Common myeloid progenitor, CD34-positive (primary cell): ENCODE data around the gene PARP12.

Experiments used
- CTCF ChIA-PET: fragments of 350-600 bp; sonication (Branson Sonifier 250); formaldehyde crosslinking; loops from one replicate; lab custom pipeline; 2021; ENCODE audit warnings: antibody characterized with exemption; lab: Charles Lee
- POLR2A ChIA-PET: fragments of 350-600 bp; sonication (Branson Sonifier 250); formaldehyde crosslinking; loops from one replicate; lab custom pipeline; 2021; ENCODE audit warnings: antibody characterized with exemption; lab: Charles Lee
- DNase-seq, 3 donors: peaks; one replicate each; pipeline versions ENCODE4 v3.0.0 to v3.0.0-alpha.2; 2013
- H3K27ac ChIP-seq, 2 experiments: 1 replicate in 1 of 2; 2 replicates in 1 of 2; pipeline ENCODE4 v1.7.0; 2013; ENCODE audit warnings: inconsistent platforms in 2 of 2, low read length in 2 of 2, mild to moderate bottlenecking in 2 of 2, low read depth in 1 of 2, moderate library complexity in 1 of 2; ENCODE audit not compliant: severe bottlenecking in 2 of 2, insufficient read depth in 1 of 2, poor library complexity in 1 of 2
- H3K27me3 ChIP-seq, 5 experiments: replicated peaks in 2 of 5; 1 replicate in 3 of 5; 2 replicates in 2 of 5; pipeline versions ENCODE4 v1.6.1 to v1.7.0; 2013; ENCODE audit warnings: low read length in 4 of 5, mild to moderate bottlenecking in 2 of 5, moderate library complexity in 2 of 5, inconsistent platforms in 1 of 5; ENCODE audit not compliant: insufficient read depth in 5 of 5, control insufficient read depth in 4 of 5
- H3K36me3 ChIP-seq, 4 experiments: 1 replicate in 2 of 4; 2 replicates in 2 of 4; pipeline versions ENCODE4 v1.6.1 to v1.7.0; 2013; ENCODE audit warnings: low read length in 3 of 4, control low read depth in 1 of 4, mild to moderate bottlenecking in 1 of 4; ENCODE audit not compliant: control insufficient read depth in 4 of 4, insufficient read depth in 4 of 4
- H3K4me1 ChIP-seq, 4 experiments: 1 replicate in 3 of 4; 2 replicates in 1 of 4; pipeline versions ENCODE4 v1.6.1 to v1.7.1; 2013; ENCODE audit warnings: low read length in 3 of 4, mild to moderate bottlenecking in 3 of 4, control low read depth in 1 of 4, inconsistent platforms in 1 of 4, moderate library complexity in 1 of 4; ENCODE audit not compliant: control insufficient read depth in 4 of 4, insufficient read depth in 4 of 4; ENCODE audit errors: control extremely low read depth in 1 of 4
- H3K4me3 ChIP-seq, 7 experiments: 1 replicate in 4 of 7; 2 replicates in 3 of 7; pipeline versions ENCODE4 v1.5.1 to v1.7.0; 2013; ENCODE audit warnings: mild to moderate bottlenecking in 7 of 7, low read length in 6 of 7, moderate library complexity in 6 of 7, inconsistent platforms in 2 of 7, low read depth in 2 of 7, control low read depth in 1 of 7; ENCODE audit not compliant: insufficient read depth in 4 of 7, control insufficient read depth in 1 of 7; ENCODE audit errors: extremely low read depth in 1 of 7
- H3K9me3 ChIP-seq, 5 experiments: 1 replicate in 4 of 5; 2 replicates in 1 of 5; pipeline versions ENCODE4 v1.6.1 to v1.7.1; 2013; ENCODE audit warnings: low read length in 4 of 5, mild to moderate bottlenecking in 2 of 5, inconsistent platforms in 1 of 5, low read depth in 1 of 5, moderate library complexity in 1 of 5; ENCODE audit not compliant: control insufficient read depth in 4 of 5, insufficient read depth in 2 of 5; ENCODE audit errors: control extremely low read depth in 1 of 5
- WGBS: methylation state at CpG from one replicate; pipeline ENCODE4 v1.1.5; 2013; ENCODE audit not compliant: insufficient coverage; 5-methylcytosine and 5-hydroxymethylcytosine counted together

The PARP12 gene

DNA sequence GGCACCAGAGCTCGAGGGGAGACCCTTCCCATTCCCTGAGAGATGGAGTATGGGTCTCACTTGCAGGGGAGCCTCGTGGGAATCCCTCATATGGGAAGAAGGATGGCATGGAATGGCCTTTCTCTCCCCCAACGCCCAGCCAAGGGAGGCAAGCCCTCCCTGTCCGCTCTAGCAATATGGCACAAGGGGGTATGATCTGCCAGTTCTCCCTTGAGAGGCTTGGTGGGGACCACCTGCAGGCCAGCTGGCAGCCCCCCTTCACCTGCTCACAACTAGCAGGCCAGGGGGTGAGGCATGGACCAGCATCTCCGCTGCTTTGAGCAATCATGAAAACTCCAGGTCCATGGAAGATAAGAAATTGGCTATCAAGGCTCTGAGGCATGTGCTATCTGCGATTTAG lies 70.8 kb downstream of the PARP12 start:
- CTCF ChIA-PET, result interaction anchor here (0.9 to 1.0 kb wide), 2 partner anchors 9 to 345 kb away, joined by 3 to 4 read pairs; no protein-coding TSS in a partner anchor
- Histone ChIP-seq H3K4me1 (peaks cover 0 to 12% (median 4%) of the 10 kb centered on the region in 4 experiments), H3K9me3 (no peaks in the 10 kb centered on the region), H3K4me3 (no peak overlapping the region), H3K36me3 (peaks cover 2 to 23% (median 14%) of the 10 kb centered on the region in 4 experiments), H3K27ac (no peak overlapping the region), H3K27me3 (no peaks in the 10 kb centered on the region)
- POLR2A ChIA-PET, result no interaction called here
- no peak for DNase-seq
- WGBS, result 92% methylated on average over 3 of the region's 6 CpGs

DNA sequence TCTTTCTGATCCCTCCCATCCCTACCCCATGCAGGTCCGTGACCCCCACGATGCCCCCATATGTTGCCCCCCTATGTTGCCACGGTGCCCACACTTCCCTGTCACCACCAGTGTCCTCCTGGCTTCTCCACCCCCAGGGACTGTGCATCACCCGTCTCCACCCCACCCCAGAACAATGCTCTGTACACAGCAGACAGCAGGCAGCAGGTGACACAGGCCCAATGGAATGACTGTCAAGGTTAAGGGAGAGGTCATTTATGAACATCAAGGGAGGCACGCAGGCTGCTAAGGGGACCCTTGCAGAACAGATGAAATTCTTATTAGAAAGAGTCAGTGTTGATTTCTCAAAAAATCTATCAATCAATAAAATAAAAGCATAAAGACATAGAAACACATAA lies 71.5 kb downstream of the PARP12 start:
- H3K27ac ChIP-seq, result no peak overlapping the region
- H3K36me3 ChIP-seq, result peaks cover 2 to 25% (median 15%) of the 10 kb centered on the region in 4 experiments
- WGBS, result 100% methylated on average over 3 of the region's 5 CpGs
- H3K4me1 ChIP-seq, result peaks cover 0 to 12% (median 4%) of the 10 kb centered on the region in 4 experiments
- H3K27me3 ChIP-seq, result no peaks in the 10 kb centered on the region
- CTCF ChIA-PET, result interaction anchor here (1.0 kb wide), 1 partner anchor 344 kb away, joined by 3 read pairs; no protein-coding TSS in a partner anchor
- H3K9me3 ChIP-seq, result no peaks in the 10 kb centered on the region
- DNase-seq, result no peak
- POLR2A ChIA-PET, result no interaction called here
- H3K4me3 ChIP-seq, result no peak overlapping the region

- Histone ChIP-seq H3K27ac (no peak overlapping the region), H3K9me3 (no peaks in the 10 kb centered on the region), H3K27me3 (no peaks in the 10 kb centered on the region), H3K4me1 (peaks cover 0 to 12% (median 4%) of the 10 kb centered on the region in 4 experiments), H3K36me3 (peaks cover 2 to 25% (median 18%) of the 10 kb centered on the region in 4 experiments), H3K4me3 (no peak overlapping the region)
- ChIA-PET CTCF (no interaction called here), POLR2A (no interaction called here)
- WGBS, result 96% methylated on average over 19 of the region's 22 CpGs
- DNase-seq, result no peak
Observed at GRCh38 chr7:139990571-139991268, 72.0 kb downstream of the PARP12 start.

- POLR2A ChIA-PET, result no interaction called here
Observed at GRCh38 chr7:139990142-139990535, 72.6 kb downstream of the PARP12 start.

DNA sequence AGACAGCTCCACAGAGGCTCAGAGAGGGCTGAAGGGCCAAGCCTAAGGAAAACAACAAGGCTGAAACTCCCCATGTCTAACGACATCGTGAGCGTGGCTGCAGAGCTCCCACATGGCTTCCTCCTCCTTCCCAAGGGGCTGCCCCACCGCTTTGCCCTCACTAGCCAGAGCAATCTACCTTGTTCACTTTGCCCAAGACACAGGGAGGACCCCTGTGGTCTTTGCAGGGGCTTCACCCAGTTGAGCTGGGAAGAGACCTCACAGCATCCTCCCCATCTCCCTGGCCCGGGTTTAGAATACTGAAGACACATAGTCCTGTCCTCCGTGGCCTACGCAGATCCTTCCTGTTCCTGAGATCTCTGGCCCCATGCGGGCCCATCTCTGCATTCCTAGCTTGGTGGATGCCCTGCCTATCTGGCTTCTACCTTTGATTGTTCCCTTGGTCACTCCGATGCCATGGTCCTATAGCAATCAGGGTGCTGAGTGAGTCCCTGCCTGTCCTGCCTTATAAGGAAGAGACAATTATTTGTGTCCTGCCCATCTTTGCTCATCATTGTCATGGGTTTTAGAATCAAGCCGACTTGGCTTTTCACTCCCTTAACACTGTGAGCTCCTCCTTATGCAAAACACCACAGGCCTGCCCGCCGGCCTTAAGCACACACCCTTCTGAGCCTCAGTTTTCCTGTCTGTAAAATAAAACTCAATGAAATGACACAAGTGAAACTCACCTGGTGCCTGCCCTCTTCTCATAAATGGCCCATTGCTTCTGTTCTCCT lies 73.2 kb downstream of the PARP12 start:
- no peak for DNase-seq
- Histone ChIP-seq H3K4me1 (peaks cover 0 to 5% (median 2%) of the 10 kb centered on the region in 4 experiments), H3K27ac (no peak overlapping the region), H3K27me3 (no peaks in the 10 kb centered on the region), H3K4me3 (no peak overlapping the region), H3K9me3 (no peaks in the 10 kb centered on the region), H3K36me3 (peaks cover 2 to 26% (median 20%) of the 10 kb centered on the region in 4 experiments)
- ChIA-PET POLR2A (no interaction called here), CTCF (interaction anchor here (1.3 to 1.7 kb wide), 3 partner anchors 73 to 371 kb away, joined by 3 to 4 read pairs (median 4); no protein-coding TSS in a partner anchor)
- WGBS, result 97% methylated on average over 11 of the region's 12 CpGs

More at GRCh38 chr7:139990142-139990535, 72.6 kb downstream of the PARP12 start:
- H3K36me3 ChIP-seq, result peaks cover 2 to 25% (median 19%) of the 10 kb centered on the region in 4 experiments
- H3K9me3 ChIP-seq, result no peaks in the 10 kb centered on the region
- H3K27me3 ChIP-seq, result no peaks in the 10 kb centered on the region
- DNase-seq, result no peak
- H3K4me1 ChIP-seq, result peaks cover 0 to 10% (median 4%) of the 10 kb centered on the region in 4 experiments
- CTCF ChIA-PET, result interaction anchor here (1.7 kb wide), 1 partner anchor 74 kb away, joined by 4 read pairs; no protein-coding TSS in a partner anchor
- WGBS, result 79% methylated on average over 10 of the region's 10 CpGs
- no peak overlapping the region for H3K27ac ChIP-seq
- no peak overlapping the region for H3K4me3 ChIP-seq

- 86% methylated on average over 9 of the region's 13 CpGs for WGBS
- DNase-seq, result no peak
- ChIA-PET CTCF (interaction anchor here (1.1 to 3.3 kb wide), 7 partner anchors 10 to 369 kb away, joined by 3 to 28 read pairs (median 3); no protein-coding TSS in a partner anchor), POLR2A (no interaction called here)
- no peak overlapping the region for H3K4me3 ChIP-seq
- peaks cover 0 to 5% (median 0%) of the 10 kb centered on the region in 4 experiments for H3K4me1 ChIP-seq
- H3K27ac ChIP-seq, result no peak overlapping the region
- H3K27me3 ChIP-seq, result no peaks in the 10 kb centered on the region
- H3K36me3 ChIP-seq, result peaks cover 2 to 32% (median 21%) of the 10 kb centered on the region in 4 experiments
- no peaks in the 10 kb centered on the region for H3K9me3 ChIP-seq
Observed at GRCh38 chr7:139987691-139988516, 74.8 kb downstream of the PARP12 start.
